K562 (cell line): Measurements from ENCODE around the gene CAPN7. TPM values are rescaled to one million over a fixed set of nuclear protein-coding genes. Genes with fewer than 3 reads are reported as not detected.

Experiments used
- ATF7 ChIP-seq: fragments of 450-650 bp; IDR thresholded peaks from 2 replicates; pipeline ENCODE4 v1.7.1; 2014; ENCODE audit warnings: mild to moderate bottlenecking, moderate library complexity
- BCL6 ChIP-seq: fragments of 250-450 bp; sonication (Bioruptor Pico); IDR thresholded peaks from 2 replicates; pipeline ENCODE4 v1.4.0; 2020
- CAMTA2 ChIP-seq: fragments of 250-450 bp; sonication (Bioruptor Pico); conservative IDR thresholded peaks from 2 replicates; pipeline ENCODE4 v1.5.1; 2022
- CUX1 ChIP-seq: fragments of 200-800 bp; sonication (Bioruptor generic); IDR thresholded peaks from 2 replicates; pipeline ENCODE4 v1.6.1; 2016; ENCODE audit warnings: missing genetic modification characterization, missing compliant biosample characterization
- DMBX1 ChIP-seq: fragments of 250-450 bp; sonication (Bioruptor Pico); IDR thresholded peaks from 2 replicates; pipeline ENCODE4 v1.8.0; 2022; ENCODE audit warnings: inconsistent platforms, mild to moderate bottlenecking, moderate library complexity, borderline replicate concordance
- EZH2 ChIP-seq: IDR thresholded peaks from 2 replicates; pipeline ENCODE4 v1.6.1; 2012; ENCODE audit warnings: low read depth, mild to moderate bottlenecking, inconsistent platforms, low read length, borderline replicate concordance
- GATAD2A ChIP-seq: fragments of 450-650 bp; IDR thresholded peaks from 2 replicates; pipeline ENCODE4 v1.6.1; 2017
- HNRNPUL1 ChIP-seq: fragments of 200-400 bp; formaldehyde crosslinking; IDR thresholded peaks from 2 replicates; pipeline ENCODE4 v1.6.1; 2017; ENCODE audit warnings: low read length
- KLF6 ChIP-seq: fragments of 250-450 bp; sonication (Bioruptor Pico); IDR thresholded peaks from 2 replicates; pipeline ENCODE4 v1.4.0; 2020; ENCODE audit warnings: mild to moderate bottlenecking, moderate library complexity, borderline replicate concordance
- MIER1 ChIP-seq: fragments of 450-650 bp; IDR thresholded peaks from 2 replicates; pipeline ENCODE4 v1.6.1; 2016; ENCODE audit warnings: antibody characterized with exemption, mild to moderate bottlenecking, low read depth
- NCOR1 ChIP-seq: fragments of 450-650 bp; IDR thresholded peaks from 2 replicates; pipeline ENCODE4 v1.6.1; 2016; ENCODE audit warnings: mild to moderate bottlenecking, moderate library complexity
- SIX5 ChIP-seq, 2 experiments: IDR thresholded peaks; 2 replicates each; pipeline ENCODE4 v1.6.1; 2011; ENCODE audit warnings: low read length in 2 of 2, borderline replicate concordance in 1 of 2, low read depth in 1 of 2, mild to moderate bottlenecking in 1 of 2, moderate library complexity in 1 of 2; ENCODE audit not compliant: insufficient read depth in 1 of 2
- SP2 ChIP-seq: IDR thresholded peaks from 2 replicates; pipeline ENCODE4 v1.6.1; 2011; ENCODE audit warnings: mild to moderate bottlenecking, low read depth, low read length, moderate library complexity; ENCODE audit not compliant: poor library complexity, severe bottlenecking; ENCODE audit errors: extremely low read depth
- THAP12 ChIP-seq: fragments of 250-450 bp; sonication (Bioruptor Pico); IDR thresholded peaks from 2 replicates; pipeline ENCODE4 v1.9.0; 2021; ENCODE audit warnings: mild to moderate bottlenecking, inconsistent platforms
- THRB ChIP-seq: fragments of 450-650 bp; formaldehyde crosslinking; conservative IDR thresholded peaks from 2 replicates; pipeline ENCODE4 v1.4.0; 2022; ENCODE audit warnings: mild to moderate bottlenecking, missing genetic modification characterization
- ZBTB17 ChIP-seq: fragments of 450-650 bp; formaldehyde crosslinking; IDR thresholded peaks from 2 replicates; pipeline ENCODE4 v1.4.0; 2020; ENCODE audit warnings: mild to moderate bottlenecking
- ZNF184 ChIP-seq: sonication (generic); formaldehyde crosslinking; IDR thresholded peaks from 2 replicates; pipeline ENCODE4 v1.5.0; 2020; ENCODE audit warnings: missing genetic modification reagents
- ZNF239 ChIP-seq: fragments of 250-450 bp; sonication (Bioruptor Pico); IDR thresholded peaks from 2 replicates; pipeline ENCODE4 v1.4.0; 2020; ENCODE audit warnings: mild to moderate bottlenecking
- ZNF507 ChIP-seq: conservative IDR thresholded peaks from 2 replicates; pipeline ENCODE4 v1.6.1; 2017; ENCODE audit warnings: missing genetic modification characterization, missing compliant biosample characterization
- polyA plus RNA-seq, 8 experiments: library from polyadenylated mRNA; depleted of rRNA in 4 of 8; stranded (reverse) in 5 of 8; unstranded in 3 of 8; fragments of >200 nt; fragmentation: Nextera tagmentation in 2 of 8; fragmentation: Illumina TruSeq in 1 of 8; extraction: Ambion mirVana in 2 of 8; extraction: Trizol in 1 of 8; gene quantifications; 2 replicates each; pipeline versions ENCODE4 v1.2.1 to v1.2.3, GENCODE V29; 2011 to 2014; ENCODE audit warnings: inconsistent platforms in 1 of 8, missing spikeins in 1 of 8
- total RNA-seq, 7 experiments: library from RNA; depleted of rRNA in 6 of 7; stranded (reverse); fragments of >200 nt in 6 of 7; fragmentation: Illumina TruSeq in 2 of 7; extraction: Trizol in 2 of 7; gene quantifications; 2 replicates each; pipeline versions ENCODE4 v1.2.1 to v1.2.3, GENCODE V29; 2011 to 2021; ENCODE audit warnings: low replicate concordance in 1 of 7

CAPN7 gene
- total and polyA plus RNA-seq, 9 of the 15 experiments (the other 6 are each of a cell fraction or from before 2014, with no cell fraction given) = 6.5 to 42.7 (median 32.7) TPM

GRCh38 chr3:15269091-15269989 lies 63.3 kb downstream of the CAPN7 start (continued):
- TF ChIP-seq CUX1 (CRISPR knock-in tag) (no peak), EZH2 (no peak), SP2 (no peak), ATF7 (peak; percentile 96), ZNF507 (no peak), THRB (peak; percentile 46; the same call in 1 of the 2 replicates), THAP12 (CRISPR knock-in tag) (peak; percentile 66; the same call in 1 of the 2 replicates), MIER1 (0 out of 2 replicates have a peak, but pooled peaks have one; percentile 20), ZNF184 (CRISPR knock-in tag) (no peak), HNRNPUL1 (no peak), GATAD2A (peak; percentile 54; the same call in 1 of the 2 replicates), ZNF239 (CRISPR knock-in tag) (no peak), ZBTB17 (CRISPR knock-in tag) (peak; percentile 79; the same call in 1 of the 2 replicates), CAMTA2 (CRISPR knock-in tag) (no peak), BCL6 (CRISPR knock-in tag) (no peak), DMBX1 (CRISPR knock-in tag) (peak; percentile 71), NCOR1 (peak; percentile 63), SIX5 (IDR thresholded peaks at IDR 0.05; ENCODE audit: borderline replicate concordance in 1 of 2, insufficient read depth in 1 of 2, low read depth in 1 of 2, low read length in 2 of 2) (no peak), KLF6 (no peak; the same call in 1 of the 2 replicates)
